T-helper 2 cell treated with Interferon-gamma antibody and Interleukin-4, amounts not matched to agents 100 ng/mL and 5 ng/mL, for 36 hours (primary cell): ENCODE data around the gene IFTAP. TPM values are rescaled to one million over a fixed set of nuclear protein-coding genes. Genes with fewer than 3 reads are reported as not detected.

ENCODE experiments used
- intact Hi-C: fragments of 100-400 bp; cut with micrococcal nuclease; formaldehyde crosslinking; loops from one replicate; pipeline ENCODE4 v1.15.1; 2023
- total RNA-seq: library from RNA; stranded (reverse); gene quantifications from 2 replicates; pipeline ENCODE4 v1.2.3, GENCODE V29; 2022

Gene IFTAP, protein sequence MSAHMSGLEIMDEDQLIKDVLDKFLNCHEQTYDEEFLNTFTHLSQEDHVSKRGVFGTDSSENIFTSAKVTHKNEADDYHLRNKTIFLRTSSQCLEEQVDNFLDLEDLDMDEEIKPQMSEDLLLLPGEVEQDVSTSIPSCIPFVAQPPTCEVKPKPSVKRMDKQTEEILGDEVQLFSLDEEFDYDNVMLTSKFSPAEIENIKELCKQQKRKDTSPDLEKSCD
- total RNA-seq: 1.6 and 1.9 TPM in 2 replicates

DNA sequence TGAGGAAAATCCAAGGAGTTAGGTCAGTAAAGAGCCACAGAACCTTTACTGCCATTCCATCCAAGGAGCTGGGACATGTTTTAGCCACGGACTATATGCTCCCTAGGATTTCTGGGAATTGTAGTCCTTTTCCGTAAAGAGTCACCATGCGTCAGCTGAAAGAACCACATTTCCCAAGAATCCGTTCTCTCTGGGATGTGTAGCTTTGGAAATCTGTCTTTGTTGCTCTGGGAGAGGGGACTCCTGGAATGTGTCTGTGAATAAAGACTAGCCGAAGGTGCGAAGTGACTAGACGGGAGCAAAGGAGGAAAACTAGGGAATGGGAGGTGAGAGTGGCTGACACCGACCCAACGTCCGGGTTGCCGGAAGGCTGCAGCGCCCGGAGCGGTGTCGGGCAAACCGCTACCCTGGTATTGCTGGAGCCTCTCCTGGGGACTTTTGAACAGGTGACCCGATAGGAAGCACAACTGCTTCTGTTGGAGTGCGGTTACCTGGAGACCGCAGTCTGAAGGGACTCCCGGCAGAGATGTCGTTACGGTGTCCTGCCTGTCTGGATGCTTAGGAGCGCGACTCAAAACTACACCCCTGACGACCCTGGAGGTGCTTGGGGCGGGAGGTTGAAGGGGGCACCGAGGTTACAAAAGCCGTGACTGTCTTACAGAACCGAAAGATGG lies at the start of gene IFTAP:
Gene IFTAP (plus strand): TSS at position 187 of the 674 bp plus-strand sequence. CDS start 15,602 bp downstream, outside the sequence.
- intact Hi-C loops: no loop called here

DNA sequence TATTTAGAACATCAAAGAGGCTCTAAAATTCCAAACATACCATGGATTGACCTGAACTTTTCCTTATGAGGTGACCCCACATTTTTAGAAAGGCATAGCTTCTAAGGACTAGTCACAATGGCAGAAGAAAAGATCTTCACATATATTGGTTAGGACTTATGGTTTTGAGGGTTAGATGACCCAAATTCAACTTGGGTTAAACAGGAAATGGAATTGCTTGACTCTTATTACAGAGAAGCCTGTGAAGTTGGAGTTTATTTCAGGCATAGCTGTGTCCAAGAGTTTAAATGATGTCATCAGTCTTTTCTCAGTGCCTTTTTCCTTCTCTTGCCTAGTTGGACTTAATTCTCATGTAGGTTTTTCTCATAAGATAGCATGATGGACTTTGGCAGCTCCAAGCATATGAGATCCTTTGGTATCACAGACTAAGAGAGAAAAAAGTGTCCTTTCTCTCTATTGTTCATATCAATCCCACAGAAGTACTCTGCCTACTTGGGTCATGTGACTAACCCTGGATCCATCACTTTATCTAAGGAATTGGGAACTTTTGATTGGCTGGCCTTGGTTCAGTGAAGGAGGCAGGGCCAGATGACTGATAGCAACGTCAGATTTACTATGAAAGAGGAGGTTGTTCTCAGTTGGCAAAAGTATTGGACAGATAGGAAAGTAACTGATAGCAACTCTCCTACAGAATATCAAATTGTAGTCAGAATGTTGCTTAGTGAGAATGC lies 43.8 kb upstream of the IFTAP start:
- intact Hi-C loops: no loop called here

DNA sequence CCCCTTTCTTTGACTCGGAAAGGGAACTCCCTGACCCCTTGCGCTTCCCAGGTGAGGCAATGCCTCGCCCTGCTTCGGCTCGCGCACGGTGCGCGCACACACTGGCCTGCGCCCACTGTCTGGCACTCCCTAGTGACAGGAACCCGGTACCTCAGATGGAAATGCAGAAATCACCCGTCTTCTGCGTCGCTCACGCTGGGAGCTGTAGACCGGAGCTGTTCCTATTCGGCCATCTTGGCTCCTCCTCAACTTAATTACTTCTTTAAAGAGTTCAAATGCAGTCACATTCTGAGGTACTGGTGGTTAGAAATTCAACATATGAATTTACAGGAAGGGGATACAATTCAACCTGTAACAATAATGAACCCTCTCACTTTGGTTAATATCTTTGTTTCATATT lies 36.9 kb upstream of the IFTAP start:
- intact Hi-C loops: loop anchor here (5.0 kb wide), 3 partner anchors 45 to 895 kb away; partner anchors contain the start of genes TRAF6 and TRIM44

DNA sequence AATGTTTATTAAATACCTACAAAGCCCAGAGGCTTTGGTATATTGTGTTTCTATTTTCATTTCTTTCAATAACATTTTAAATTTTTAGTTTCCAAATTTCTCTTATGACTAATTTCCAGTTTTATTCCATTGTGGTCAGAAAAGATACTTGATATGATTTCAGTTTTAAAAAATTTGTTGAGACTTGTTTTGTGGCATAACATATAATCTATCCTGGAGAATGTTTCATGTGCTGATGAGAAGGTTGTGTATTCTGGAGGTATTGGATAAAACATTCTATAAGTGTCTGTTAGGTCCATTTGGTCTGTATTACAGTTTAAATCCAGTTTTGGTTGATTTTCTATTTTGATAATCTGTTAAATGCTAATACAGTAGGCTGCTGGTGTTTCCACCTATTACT lies 36.3 kb upstream of the IFTAP start:
- intact Hi-C loops: loop anchor here (5.0 kb wide), 3 partner anchors 46 to 896 kb away; partner anchors contain the start of genes TRAF6 and TRIM44

DNA sequence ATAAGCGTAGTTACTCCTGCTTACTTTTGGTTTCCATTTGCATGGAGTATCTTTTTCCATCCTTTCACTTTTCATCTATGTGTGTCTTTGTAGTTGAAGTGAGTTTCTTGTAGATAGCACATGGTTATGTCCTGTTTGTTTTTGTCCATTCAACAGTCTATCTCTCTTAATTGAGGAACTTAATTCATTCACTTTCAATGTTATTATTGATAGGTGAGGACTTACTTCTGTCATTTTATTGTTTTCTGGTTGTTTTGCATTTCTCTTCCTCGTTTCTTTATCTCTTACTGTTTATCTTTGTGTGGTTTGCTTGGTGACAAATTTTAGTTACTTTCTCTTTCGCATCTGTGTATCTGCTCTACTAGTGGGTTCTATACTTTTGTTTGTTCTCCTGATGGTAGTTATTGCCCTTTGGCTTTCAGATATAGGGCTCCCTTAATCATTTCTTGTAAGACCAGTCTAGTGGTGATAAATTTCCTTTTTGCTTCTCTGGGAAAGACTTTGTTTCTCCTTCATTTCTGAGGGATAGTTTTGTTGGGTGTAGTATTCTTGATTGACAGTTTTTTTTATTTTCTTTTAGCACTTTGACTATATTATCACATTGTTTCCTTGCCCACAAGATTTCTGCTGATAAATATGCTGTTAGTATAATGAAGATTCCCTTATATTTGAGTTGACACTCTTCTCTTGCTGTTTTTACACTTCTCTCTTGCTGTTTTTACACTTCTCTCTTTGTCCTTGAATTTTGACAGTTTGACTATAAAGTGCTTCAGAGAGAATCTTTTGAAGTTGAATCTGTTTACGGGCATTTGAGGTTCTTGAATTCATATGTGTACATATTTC lies 35.5 kb upstream of the IFTAP start:
- intact Hi-C loops: loop anchor here (5.0 kb wide), 3 partner anchors 46 to 896 kb away; partner anchors contain the start of genes TRAF6 and TRIM44

DNA sequence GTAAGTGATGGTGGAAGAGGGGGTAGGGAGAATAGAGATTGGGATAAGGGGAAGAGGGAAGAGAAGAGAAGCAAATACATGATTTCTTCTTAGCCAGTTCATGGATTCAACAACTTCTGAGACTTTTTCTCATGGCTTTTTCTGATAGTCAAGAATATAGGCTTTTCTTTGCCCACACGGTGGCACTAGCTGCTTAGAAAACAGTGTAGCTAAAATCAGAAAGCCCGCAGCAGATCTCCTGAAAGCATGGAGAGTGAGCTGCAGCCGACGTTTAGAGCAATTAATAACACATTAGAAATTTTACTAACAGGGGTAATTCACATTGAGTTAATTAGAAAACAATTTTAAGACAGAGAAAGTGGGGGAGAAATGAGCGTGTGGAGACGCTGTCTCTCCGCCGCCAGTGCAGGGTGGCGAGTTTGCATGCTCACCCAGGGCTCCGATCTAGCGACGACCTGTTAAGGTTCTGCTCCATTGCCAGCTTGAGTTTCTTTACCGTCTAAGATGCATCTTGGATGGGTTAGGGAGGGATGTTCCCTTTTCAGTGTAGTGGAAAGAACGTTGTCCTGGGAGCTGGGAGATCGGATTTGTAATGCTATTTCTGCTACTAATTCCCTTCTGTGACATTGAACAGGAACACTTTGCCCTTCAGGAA lies 29.8 kb upstream of the IFTAP start:
- intact Hi-C loops: loop anchor here (1.0 to 5.0 kb wide), 4 partner anchors 58 to 272 kb away; no protein-coding TSS in a partner anchor

DNA sequence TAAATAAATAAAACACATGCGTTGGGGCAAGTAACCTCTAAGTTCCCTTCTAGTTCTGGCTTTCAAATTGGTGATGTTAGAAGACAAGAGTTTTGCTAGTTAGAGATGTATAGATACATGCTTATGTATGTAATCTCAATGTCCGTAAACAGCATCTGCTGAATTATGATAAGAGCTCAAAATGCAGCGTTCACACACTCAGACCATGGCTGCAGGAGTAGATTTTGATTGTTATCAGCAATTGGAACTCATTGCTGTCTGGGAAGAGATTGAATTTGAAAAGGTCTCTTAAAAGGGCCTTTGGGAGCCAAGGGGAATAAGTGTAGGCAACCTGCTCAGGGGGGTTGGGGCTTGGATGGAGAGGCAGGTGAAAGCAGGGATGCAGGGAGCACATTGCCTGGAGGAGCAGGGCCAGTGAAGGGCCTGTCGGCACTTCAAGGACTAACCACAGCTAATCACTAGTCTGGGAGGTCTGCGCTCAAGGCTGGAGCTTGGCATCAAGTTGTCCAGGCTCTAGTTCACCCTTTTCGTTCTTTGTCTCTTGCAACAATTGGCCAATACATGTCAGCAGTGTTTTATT lies 29.2 kb upstream of the IFTAP start:
- intact Hi-C loops: no loop called here

DNA sequence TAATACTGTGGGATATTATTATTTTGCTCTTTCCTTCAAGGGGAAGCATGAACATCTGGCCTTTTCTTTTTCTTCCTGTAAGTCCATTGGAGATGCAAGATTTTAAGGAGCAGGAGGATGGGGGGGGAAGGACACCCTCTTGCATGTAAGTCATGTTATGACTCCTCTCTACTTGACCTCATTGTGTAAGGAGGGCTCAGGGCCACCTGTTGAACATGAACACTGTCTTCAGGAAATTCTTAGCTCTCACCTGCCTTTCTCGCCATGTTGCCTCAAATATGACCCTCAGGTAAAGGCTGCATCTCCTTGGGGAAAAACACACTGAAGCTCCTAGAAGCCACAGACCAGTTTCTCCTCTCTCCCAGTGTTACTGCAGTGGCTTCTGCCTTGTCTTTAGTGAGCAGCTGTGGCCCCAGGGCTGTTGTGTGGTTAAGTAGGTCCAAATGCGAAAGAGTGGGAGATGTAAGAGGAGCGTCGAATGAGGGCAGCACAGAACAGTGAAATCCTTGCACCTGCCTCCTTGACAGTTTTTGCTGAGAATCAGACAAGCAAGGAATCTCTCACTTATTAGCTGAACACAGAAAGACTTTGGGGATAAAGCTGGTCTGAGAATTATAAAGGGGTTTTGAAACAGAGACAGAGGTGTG lies 27.8 kb upstream of the IFTAP start:
- intact Hi-C loops: no loop called here

DNA sequence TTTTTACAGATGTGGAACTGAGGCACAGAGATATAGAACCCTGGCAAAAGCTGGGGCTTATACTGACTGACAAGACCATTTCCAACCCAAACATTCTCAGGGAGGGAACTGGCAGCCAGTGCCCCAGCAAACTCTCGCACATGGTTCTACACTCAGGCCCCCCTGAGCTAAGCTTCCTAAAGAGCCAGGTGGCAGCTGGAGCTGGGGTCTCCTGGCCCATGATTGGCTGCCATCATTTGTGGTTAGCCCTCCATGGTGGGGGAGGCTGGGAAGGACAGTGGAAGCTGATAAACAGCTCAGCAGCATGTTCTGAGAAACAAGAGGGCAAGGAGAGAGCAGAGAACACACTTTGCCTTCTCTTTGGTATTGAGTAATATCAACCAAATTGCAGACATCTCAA lies 26.6 kb upstream of the IFTAP start, which contains the start of gene RAG1:
Gene RAG1 (plus strand): TSS at position 314 of the 400 bp plus-strand sequence. CDS start 5,298 bp downstream, outside the sequence.
- intact Hi-C loops: no loop called here

DNA sequence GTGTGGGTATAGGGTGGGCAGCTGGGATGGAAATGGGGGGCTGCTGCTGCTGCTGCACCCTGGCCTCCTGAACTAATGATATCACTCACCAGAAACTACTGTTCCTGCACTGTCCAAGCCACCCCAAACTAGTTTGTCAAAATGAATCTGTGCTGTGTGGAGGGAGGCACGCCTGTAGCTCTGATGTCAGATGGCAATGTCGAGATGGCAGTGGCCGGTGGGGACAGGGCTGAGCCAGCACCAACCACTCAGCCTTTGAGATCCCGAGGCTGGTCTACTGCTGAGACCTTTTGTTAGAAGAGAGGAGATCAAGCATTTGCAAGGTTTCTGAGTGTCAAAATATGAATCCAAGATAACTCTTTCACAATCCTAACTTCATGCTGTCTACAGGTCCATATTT lies 25.2 kb upstream of the IFTAP start:
- intact Hi-C loops: no loop called here

DNA sequence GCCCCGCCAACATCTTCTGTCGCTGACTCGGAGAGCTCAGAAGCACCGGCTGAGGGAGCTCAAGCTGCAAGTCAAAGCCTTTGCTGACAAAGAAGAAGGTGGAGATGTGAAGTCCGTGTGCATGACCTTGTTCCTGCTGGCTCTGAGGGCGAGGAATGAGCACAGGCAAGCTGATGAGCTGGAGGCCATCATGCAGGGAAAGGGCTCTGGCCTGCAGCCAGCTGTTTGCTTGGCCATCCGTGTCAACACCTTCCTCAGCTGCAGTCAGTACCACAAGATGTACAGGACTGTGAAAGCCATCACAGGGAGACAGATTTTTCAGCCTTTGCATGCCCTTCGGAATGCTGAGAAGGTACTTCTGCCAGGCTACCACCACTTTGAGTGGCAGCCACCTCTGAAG lies 19.8 kb upstream of the IFTAP start:
- intact Hi-C loops: no loop called here

DNA sequence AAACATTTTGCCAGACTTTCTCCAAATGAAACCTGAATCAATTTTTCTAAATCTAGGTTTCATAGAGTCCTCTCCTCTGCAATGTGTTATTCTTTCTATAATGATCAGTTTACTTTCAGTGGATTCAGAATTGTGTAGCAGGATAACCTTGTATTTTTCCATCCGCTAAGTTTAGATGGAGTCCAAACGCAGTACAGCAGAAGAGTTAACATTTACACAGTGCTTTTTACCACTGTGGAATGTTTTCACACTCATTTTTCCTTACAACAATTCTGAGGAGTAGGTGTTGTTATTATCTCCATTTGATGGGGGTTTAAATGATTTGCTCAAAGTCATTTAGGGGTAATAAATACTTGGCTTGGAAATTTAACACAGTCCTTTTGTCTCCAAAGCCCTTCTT lies 16.9 kb upstream of the IFTAP start:
- intact Hi-C loops: no loop called here

DNA sequence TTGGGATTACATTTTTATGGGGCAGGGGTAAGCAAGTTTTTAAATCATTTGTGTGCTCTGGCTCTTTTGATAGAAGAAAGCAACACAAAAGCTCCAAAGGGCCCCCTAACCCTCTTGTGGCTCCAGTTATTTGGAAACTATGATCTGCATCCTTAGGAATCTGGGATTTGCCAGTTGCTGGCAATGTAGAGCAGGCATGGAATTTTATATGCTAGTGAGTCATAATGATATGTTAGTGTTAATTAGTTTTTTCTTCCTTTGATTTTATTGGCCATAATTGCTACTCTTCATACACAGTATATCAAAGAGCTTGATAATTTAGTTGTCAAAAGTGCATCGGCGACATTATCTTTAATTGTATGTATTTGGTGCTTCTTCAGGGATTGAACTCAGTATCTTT lies 16.4 kb upstream of the IFTAP start:
- intact Hi-C loops: no loop called here

DNA sequence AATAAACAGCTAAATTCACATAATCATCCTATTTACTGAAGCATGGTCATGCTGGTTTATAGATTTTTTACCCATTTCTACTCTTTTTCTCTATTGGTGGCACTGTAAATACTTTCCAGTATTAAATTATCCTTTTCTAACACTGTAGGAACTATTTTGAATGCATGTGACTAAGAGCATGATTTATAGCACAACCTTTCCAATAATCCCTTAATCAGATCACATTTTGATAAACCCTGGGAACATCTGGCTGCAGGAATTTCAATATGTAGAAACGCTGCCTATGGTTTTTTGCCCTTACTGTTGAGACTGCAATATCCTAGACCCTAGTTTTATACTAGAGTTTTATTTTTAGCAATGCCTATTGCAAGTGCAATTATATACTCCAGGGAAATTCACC lies 15.8 kb upstream of the IFTAP start:
- intact Hi-C loops: no loop called here

DNA sequence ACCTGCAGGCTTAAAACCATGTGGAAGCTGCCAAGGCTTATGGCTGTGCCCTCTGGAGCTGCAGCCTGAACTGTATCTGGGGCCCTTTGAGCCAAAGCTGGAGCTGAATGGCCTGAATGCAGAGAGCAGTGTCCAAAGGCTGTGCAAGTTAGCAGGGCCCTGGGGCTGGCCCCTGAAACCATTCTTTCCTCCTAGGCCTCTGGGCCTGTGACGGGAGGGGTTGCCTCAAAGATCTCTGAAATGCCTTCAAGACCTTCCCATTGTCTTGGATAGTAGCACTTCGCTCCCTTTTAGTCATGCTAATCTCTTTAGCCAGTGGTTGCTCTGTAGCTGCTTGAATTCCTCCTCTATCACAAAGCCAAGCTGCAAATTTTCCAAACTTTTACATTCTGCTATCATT lies 12.8 kb upstream of the IFTAP start:
- intact Hi-C loops: no loop called here

DNA sequence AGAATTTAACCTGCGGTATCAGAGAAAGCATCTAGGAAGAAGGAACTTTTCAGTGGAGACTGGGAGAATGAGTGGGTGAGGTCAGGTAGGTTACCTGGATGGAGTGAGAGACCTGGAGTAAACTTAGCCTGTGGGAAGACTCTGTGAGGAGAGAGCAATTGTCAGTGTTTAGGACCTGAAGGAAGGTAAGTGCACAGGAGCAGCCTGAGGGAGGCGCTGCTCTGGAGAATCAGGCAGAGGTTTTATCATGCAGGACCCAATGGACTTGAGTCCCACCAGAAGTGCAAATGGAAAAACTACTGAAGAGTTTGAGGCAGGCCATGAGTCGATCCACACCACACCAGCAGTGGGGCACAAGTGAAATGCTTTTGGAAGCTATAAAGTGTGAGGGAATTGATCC lies 10.6 kb upstream of the IFTAP start:
- intact Hi-C loops: no loop called here

DNA sequence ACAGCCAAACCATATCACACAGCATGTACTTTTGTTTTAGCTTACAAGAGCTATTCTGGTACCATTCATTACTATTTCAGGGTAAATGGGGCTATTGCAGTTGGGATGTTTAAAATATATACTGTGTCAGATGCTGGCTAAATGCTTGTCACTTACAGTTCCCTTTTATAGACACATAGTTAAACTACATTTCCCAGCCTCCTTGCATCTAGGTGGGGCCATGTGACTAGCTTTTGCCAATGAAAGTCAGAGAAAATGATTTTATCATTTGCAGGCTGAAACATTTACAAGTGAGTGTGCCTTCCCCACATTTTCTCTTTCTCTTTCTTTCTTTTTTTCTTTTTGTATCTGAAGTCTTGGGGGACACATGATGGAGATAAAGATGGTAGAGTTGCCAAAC lies 7.8 kb upstream of the IFTAP start:
- intact Hi-C loops: no loop called here

DNA sequence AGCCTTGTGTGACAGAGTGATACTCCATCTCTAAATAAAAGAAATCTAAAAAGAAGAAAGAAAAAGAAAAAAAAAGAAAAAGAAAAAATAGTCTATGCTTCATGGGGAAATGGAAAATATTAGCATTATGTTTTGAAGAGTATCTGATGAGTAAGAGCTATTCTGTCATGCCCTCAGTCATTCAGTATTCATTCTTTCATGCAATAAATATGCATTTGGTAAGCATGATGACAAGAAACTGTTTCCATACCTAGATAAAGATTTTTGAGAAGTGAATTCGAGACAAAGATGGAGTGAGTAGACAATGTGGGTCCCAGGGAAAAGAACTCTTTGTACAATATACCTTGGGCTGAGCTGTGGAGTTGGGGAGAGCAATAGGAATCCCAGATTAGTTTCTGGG lies 6.2 kb upstream of the IFTAP start:
- intact Hi-C loops: no loop called here

DNA sequence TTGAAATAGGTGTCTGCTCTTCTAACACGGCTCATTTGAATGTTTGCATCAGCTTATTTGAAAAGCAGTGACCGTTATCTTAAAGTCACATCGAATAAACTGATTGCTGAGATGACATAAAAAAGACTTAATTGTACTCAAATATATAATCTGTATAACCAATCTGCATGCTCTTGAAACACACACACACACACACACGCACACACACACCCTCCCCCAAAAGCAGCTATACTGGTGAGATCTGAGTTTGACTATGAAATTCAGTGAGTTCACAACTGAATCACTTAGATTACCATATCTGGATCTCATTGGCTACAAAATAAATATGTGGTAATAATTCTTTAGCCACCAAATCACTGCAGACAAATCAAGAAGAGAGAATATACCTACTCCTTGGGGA lies 3.8 kb upstream of the IFTAP start:
- intact Hi-C loops: no loop called here

DNA sequence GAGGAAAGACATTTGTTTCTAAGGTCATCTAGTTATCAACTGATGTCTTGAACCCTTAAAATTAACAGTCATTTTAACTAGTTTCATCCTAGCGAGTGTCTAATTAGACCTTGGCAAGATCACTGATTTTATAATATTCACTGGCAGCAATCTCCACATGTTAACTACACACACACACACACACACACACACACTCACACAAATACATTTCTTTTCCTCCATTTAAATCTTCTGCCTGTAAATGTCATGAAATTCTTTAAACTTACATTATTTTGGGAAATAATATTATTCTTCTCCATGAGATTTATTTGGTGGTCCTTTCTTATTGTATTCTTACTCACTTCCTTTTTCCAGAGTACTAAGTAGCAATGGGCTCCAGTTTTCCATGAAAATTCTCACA lies 2.9 kb upstream of the IFTAP start:
- intact Hi-C loops: no loop called here
